Mucosa of descending colon (tissue), 3 donors: ENCODE results near the gene OR2T8. TPM values are rescaled to one million over a fixed set of nuclear protein-coding genes. Genes with fewer than 3 reads are reported as not detected.

Experiments
- ATAC-seq: fragments of 200-7000 bp; cut with Tn5 transposase; one replicate; pipeline ENCODE4 v1.9.1; 2020; ENCODE audit warnings: mild to moderate bottlenecking, moderate library complexity
- DNase-seq, 3 donors: peaks; one replicate each; pipeline ENCODE4 v3.0.0-alpha.2; 2020
- H3K36me3 ChIP-seq: fragments of 200-600 bp; one replicate; pipeline ENCODE4 v1.8.0; 2021; ENCODE audit warnings: low read depth, mild to moderate bottlenecking
- H3K4me1 ChIP-seq: fragments of 200-600 bp; one replicate; pipeline ENCODE4 v1.8.0; 2021; ENCODE audit warnings: low read depth, mild to moderate bottlenecking
- H3K4me3 ChIP-seq: fragments of 200-600 bp; one replicate; pipeline ENCODE4 v1.8.0; 2021; ENCODE audit warnings: mild to moderate bottlenecking
- H3K9me3 ChIP-seq: fragments of 200-600 bp; one replicate; pipeline ENCODE4 v1.8.0; 2021; ENCODE audit warnings: mild to moderate bottlenecking
- CTCF ChIP-seq: fragments of 200-600 bp; IDR thresholded peaks from one replicate; pipeline ENCODE4 v1.8.0; 2022; ENCODE audit warnings: antibody characterized with exemption, mild to moderate bottlenecking
- intact Hi-C, 2 donors: fragments of 100-400 bp; cut with DNase I in 1 of 2; cut with micrococcal nuclease in 1 of 2; formaldehyde crosslinking; loops; one replicate each; pipeline versions ENCODE4 v1.11.0 to v1.11.1; 2022; cut with DNase I, micrococcal nuclease
- total RNA-seq, 3 donors: library from RNA; stranded (reverse); fragmentation: NEBNext Ultra II Directional in 2 of 3; extraction: Animal tissue kit (Norgen Biotek cat#: 25700) in 2 of 3; gene quantifications; one replicate each; pipeline versions ENCODE4 v1.2.1 to v1.2.4, GENCODE V29; 2021 to 2023
- donor health status: DM: no; HTN: no; CAD: no; lungs with moderate emphysema.
- donor health status: DM: no; HTN: no; CAD: no.
- donor health status: DM: no; HTN: yes; CAD: no.

The OR2T8 gene
- total RNA-seq, 3 donors from 2014 or later: not detected

GRCh38 chr1:247961791-247962190, 41.7 kb downstream of the OR2T8 start:
- H3K36me3 ChIP-seq: no peaks in the 10 kb centered on the region
- H3K4me3 ChIP-seq: no peak overlapping the region
- H3K9me3 ChIP-seq: peaks cover 4% of the 10 kb centered on the region
- TF ChIP-seq CTCF: no peak
- DNase-seq: no peak
- intact Hi-C loops: no loop called here
- H3K4me1 ChIP-seq: no peaks in the 10 kb centered on the region
- ATAC-seq: no peak

- TF ChIP-seq CTCF: no peak
- intact Hi-C loops: no loop called here
- ATAC-seq: no peak
Observed at GRCh38 chr1:247962911-247963588, 43.0 kb downstream of the OR2T8 start.

DNA sequence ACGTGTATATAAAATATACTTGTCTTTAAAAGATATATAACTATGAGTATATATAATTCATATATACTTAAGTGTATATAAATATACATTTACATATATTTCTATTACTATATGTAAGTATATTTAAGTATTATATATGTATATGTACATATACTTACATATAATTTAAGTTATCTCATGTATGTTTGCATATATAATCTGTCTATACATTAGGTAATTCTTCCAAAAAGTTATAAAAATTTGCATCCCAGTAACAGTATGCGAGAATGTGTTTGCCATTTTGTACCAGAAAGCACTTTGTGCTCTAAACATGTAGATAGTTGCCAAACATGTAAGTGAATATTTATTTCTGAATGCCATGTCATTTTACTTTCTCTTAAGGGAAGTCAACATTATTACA, 44.9 kb downstream of the OR2T8 start, which contains the start of gene OR2AK2:
OR2AK2 (plus strand) TSS at position 301 of the 400 bp plus-strand sequence. CDS start 144 bp downstream, outside the sequence.
- Histone ChIP-seq H3K4me3 (no peak within 1 kb of the TSS), H3K9me3 (peaks cover 11% of the 10 kb centered on the region), H3K4me1 (no peaks in the 10 kb centered on the region), H3K36me3 (no peaks in the 10 kb centered on the region)
- intact Hi-C loops: no loop called here
- no peak for TF ChIP-seq CTCF
- DNase-seq (no peak), ATAC-seq (no peak)

More at GRCh38 chr1:247962911-247963588, 43.0 kb downstream of the OR2T8 start:
- Histone ChIP-seq H3K4me1 (no peaks in the 10 kb centered on the region), H3K36me3 (no peaks in the 10 kb centered on the region), H3K9me3 (peaks cover 4% of the 10 kb centered on the region), H3K4me3 (no peak overlapping the region)
- no peak for DNase-seq

GRCh38 chr1:247966532-247967204, 46.6 kb downstream of the OR2T8 start:
- intact Hi-C loops: no loop called here
- Histone ChIP-seq H3K9me3 (peaks cover 17% of the 10 kb centered on the region), H3K36me3 (no peaks in the 10 kb centered on the region), H3K4me3 (no peak overlapping the region), H3K4me1 (no peaks in the 10 kb centered on the region)
- no peak for ATAC-seq
- no peak for DNase-seq
- TF ChIP-seq CTCF: no peak

Other genes with a start within 250 kb of the OR2T8 start
- not detected for gene OR13G1, start 240.5 kb upstream of the OR2T8 start, total RNA-seq
- not detected for gene OR6F1, start 203.6 kb upstream of the OR2T8 start, total RNA-seq
- under 1 TPM in 1 of 3 donors, not detected in 2; 0.32 TPM for gene OR14K1, start 181.6 kb upstream of the OR2T8 start, total RNA-seq
- gene OR14A2, start 172.1 kb upstream of the OR2T8 start, total RNA-seq: not detected
- not detected for gene OR1C1, start 159.7 kb upstream of the OR2T8 start, total RNA-seq
- not detected for gene OR14A16, start 96.1 kb upstream of the OR2T8 start, total RNA-seq
- gene OR11L1, start 78.4 kb upstream of the OR2T8 start, total RNA-seq: not detected
- 1 to 10 TPM; 1.2 to 2.5 (median 1.5) TPM for gene TRIM58, start 63.1 kb upstream of the OR2T8 start, total RNA-seq
- gene OR2W3, start 24.7 kb upstream of the OR2T8 start, total RNA-seq: 1 to 10 TPM in 1 of 3 donors, under 1 TPM in 2; 0.52 to 1.2 (median 0.53) TPM
- gene OR2AJ1, start 4.6 kb downstream of the OR2T8 start, total RNA-seq: not detected
- gene OR2L8, start 28.6 kb downstream of the OR2T8 start, total RNA-seq: not detected
- gene OR2AK2, start 45.0 kb downstream of the OR2T8 start, total RNA-seq: not detected
- gene OR2L5, start 93.4 kb downstream of the OR2T8 start, total RNA-seq: not detected
- gene OR2L2, start 109.8 kb downstream of the OR2T8 start, total RNA-seq: under 1 TPM; 0.07 to 0.19 (median 0.09) TPM
- not detected for gene OR2L3, start 126.6 kb downstream of the OR2T8 start, total RNA-seq
- under 1 TPM in 1 of 3 donors, not detected in 2; 0.19 TPM for gene OR2L13, start 174.9 kb downstream of the OR2T8 start, total RNA-seq
- not detected for gene OR2M5, start 224.9 kb downstream of the OR2T8 start, total RNA-seq